ENCODE results near the gene CCDC83. TPM values are rescaled to one million over a fixed set of nuclear protein-coding genes. Genes with fewer than 3 reads are reported as not detected.

The CCDC83 gene
- total RNA-seq, 1 experiment from 2014 or later, result not detected

DNA sequence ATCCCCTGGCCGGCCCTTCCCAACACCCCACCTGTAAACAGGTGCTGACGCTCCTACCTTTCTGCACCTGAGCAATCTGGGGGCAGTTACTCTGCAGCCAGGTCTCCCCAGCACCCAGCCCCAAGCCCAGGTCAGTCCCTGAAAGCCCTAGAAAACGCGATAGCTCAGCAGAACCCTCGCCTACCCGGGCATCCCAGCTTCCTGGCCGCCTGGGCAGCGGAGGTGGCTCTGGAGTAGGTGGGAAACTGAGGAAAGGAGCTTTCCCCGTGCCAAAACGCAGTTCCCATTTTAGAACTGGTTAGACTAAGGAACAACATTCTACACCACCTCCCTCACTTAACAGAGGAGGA, 44.7 kb upstream of the CCDC83 start:
- H3K4me1 Mint-ChIP-seq (ENCODE audit: low read depth, unreplicated experiment), result peaks cover 54% of the 10 kb centered on the region

DNA sequence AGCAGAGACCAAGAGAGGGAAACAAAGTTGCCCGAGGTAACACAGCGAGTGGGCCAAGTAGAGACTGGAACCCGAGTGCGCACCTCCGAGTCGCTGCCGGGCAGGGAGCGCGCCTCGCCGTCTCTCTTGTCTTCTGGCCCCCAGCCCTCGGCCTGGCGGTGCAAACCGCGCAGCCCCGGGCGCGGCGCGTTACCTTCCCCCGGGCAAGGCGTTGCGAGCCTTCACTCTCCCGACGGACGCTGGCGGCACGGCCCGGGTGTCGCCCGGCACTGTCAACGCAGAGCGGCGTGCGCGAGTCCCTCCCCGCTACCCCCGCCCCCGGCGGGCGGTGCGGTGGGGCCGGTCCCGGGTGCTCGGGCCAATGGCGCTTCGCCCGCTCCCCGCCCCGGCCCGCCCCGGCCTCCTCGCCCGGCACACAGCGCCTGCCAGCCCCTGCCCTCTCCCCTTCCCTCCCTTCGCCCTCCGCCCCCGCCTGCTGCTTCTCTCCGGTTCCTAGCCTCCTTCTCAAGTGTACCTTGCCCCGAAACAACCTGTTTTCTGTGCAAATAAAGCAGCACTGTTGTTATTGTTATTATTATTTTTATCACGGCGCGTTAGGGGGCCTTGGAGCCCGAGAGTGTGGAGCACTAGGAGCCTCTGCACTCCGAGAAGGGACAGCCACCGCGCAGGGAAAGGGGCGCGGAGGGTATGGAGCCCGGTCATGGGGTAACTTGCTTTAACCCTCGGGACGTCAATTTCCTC, 44.1 kb upstream of the CCDC83 start, which contains the start of gene SYTL2:
Gene SYTL2, minus strand, starts transcription at position 271 of the 741 bp plus-strand sequence. CDS start 53,416 bp downstream, outside the sequence.
- H3K4me1 ChIP-seq, result peaks cover 29% of the 10 kb centered on the region
- DNase-seq, result peak; percentile 84 to 93
- TF ChIP-seq, protein P1, sequence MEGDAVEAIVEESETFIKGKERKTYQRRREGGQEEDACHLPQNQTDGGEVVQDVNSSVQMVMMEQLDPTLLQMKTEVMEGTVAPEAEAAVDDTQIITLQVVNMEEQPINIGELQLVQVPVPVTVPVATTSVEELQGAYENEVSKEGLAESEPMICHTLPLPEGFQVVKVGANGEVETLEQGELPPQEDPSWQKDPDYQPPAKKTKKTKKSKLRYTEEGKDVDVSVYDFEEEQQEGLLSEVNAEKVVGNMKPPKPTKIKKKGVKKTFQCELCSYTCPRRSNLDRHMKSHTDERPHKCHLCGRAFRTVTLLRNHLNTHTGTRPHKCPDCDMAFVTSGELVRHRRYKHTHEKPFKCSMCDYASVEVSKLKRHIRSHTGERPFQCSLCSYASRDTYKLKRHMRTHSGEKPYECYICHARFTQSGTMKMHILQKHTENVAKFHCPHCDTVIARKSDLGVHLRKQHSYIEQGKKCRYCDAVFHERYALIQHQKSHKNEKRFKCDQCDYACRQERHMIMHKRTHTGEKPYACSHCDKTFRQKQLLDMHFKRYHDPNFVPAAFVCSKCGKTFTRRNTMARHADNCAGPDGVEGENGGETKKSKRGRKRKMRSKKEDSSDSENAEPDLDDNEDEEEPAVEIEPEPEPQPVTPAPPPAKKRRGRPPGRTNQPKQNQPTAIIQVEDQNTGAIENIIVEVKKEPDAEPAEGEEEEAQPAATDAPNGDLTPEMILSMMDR (IDR thresholded peaks at IDR 0.05; ENCODE audit: insufficient read depth in 1 of 2, low read depth in 1 of 2, low read length in 1 of 2, severe bottlenecking in 1 of 2, unreplicated experiment in 1 of 2), result peak in 1 of 2 experiments; percentile 33
- no peaks in the 10 kb centered on the region for H3K36me3 ChIP-seq (ENCODE audit: control insufficient read depth, insufficient read depth, low read length)
- no peaks in the 10 kb centered on the region for H3K27me3 ChIP-seq (replicated peaks; ENCODE audit: control insufficient read depth, insufficient read depth, low read length)
- CTCF ChIA-PET, result interaction anchor here (2.4 to 3.4 kb wide), 2 partner anchors 16 to 44 kb away, joined by 11 to 46 read pairs; partner anchors contain the start of gene CCDC83
- no peaks in the 10 kb centered on the region for H3K36me3 Mint-ChIP-seq (ENCODE audit: insufficient read depth, unreplicated experiment)
- H3K4me3 Mint-ChIP-seq (ENCODE audit: unreplicated experiment), result peak within 1 kb of the TSS; percentile 80
- no peaks in the 10 kb centered on the region for H3K9me3 ChIP-seq
- H3K9me3 Mint-ChIP-seq (ENCODE audit: unreplicated experiment), result no peaks in the 10 kb centered on the region
- peak within 1 kb of the TSS; percentile 44 for H3K27ac Mint-ChIP-seq (ENCODE audit: unreplicated experiment)
- H3K4me3 ChIP-seq (ENCODE audit: low read depth, low read length), result peak within 1 kb of the TSS; percentile 91
- POLR2A ChIA-PET, result interaction anchor here (1.0 kb wide), 1 partner anchor 146 kb away, joined by 4 read pairs; the partner anchor contains the start of gene CREBZF
- BruUV-seq (replicated peaks), result no TSS peak
- no peaks in the 10 kb centered on the region for H3K27me3 Mint-ChIP-seq (ENCODE audit: insufficient read depth, unreplicated experiment)
- H3K4me1 Mint-ChIP-seq (ENCODE audit: low read depth, unreplicated experiment), result peaks cover 51% of the 10 kb centered on the region
- intact Hi-C loops (cut with micrococcal nuclease; ENCODE audit: unreplicated experiment), result loop anchor here (1.0 to 5.0 kb wide), 8 partner anchors 15 to 214 kb away; partner anchors contain the start of gene CCDC83

More for the DNA sequence above, 44.7 kb upstream of the CCDC83 start:
- TSS peak; percentile 23 for BruUV-seq (replicated peaks)
- H3K4me1 ChIP-seq, result peaks cover 29% of the 10 kb centered on the region
- ChIA-PET CTCF (interaction anchor here (0.6 to 3.4 kb wide), 9 partner anchors 12 to 420 kb away, joined by 3 to 46 read pairs (median 6); partner anchors contain the start of genes CCDC83 and CCDC89), POLR2A (interaction anchor here (1.0 to 1.6 kb wide), 2 partner anchors 15 to 145 kb away, joined by 4 to 5 read pairs; partner anchors contain the start of gene CREBZF)
- intact Hi-C loops (cut with micrococcal nuclease; ENCODE audit: unreplicated experiment), result loop anchor here (1.0 to 5.0 kb wide), 7 partner anchors 16 to 213 kb away; partner anchors contain the start of gene CCDC83
- no peaks in the 10 kb centered on the region for H3K36me3 ChIP-seq (ENCODE audit: control insufficient read depth, insufficient read depth, low read length)
- H3K27me3 Mint-ChIP-seq (ENCODE audit: insufficient read depth, unreplicated experiment), result no peaks in the 10 kb centered on the region
- no peaks in the 10 kb centered on the region for H3K9me3 ChIP-seq
- H3K9me3 Mint-ChIP-seq (ENCODE audit: unreplicated experiment), result no peaks in the 10 kb centered on the region
- peak overlapping the region; percentile 80 for H3K4me3 Mint-ChIP-seq (ENCODE audit: unreplicated experiment)
- peak overlapping the region; percentile 91 for H3K4me3 ChIP-seq (ENCODE audit: low read depth, low read length)
- H3K27me3 ChIP-seq (replicated peaks; ENCODE audit: control insufficient read depth, insufficient read depth, low read length), result no peaks in the 10 kb centered on the region
- H3K36me3 Mint-ChIP-seq (ENCODE audit: insufficient read depth, unreplicated experiment), result no peaks in the 10 kb centered on the region
- H3K27ac Mint-ChIP-seq (ENCODE audit: unreplicated experiment), result peak overlapping the region; percentile 44
- TF ChIP-seq, protein P1 (IDR thresholded peaks at IDR 0.05; ENCODE audit: insufficient read depth in 1 of 2, low read depth in 1 of 2, low read length in 1 of 2, severe bottlenecking in 1 of 2, unreplicated experiment in 1 of 2), result no peak
- peak in 1 of 2 experiments; percentile 46 for DNase-seq

DNA sequence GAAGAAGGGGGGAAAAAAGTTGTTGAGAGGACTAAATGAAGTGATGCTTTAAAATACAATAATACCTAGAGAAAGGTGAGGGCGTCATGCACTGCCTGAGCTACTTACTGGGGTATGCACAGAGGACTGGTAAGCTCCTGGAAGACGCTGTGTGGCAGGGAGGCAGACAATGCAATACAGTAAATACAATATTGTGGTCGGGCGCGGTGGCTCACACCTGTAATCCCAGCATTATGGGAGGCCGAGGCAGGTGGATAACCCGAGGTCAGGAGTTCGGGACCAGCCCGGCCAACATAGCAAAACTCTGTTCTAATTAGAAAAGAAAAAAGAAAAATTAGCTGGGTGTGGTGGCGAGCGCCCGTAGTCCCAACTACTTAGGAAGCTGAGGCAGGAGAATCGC, 43.6 kb upstream of the CCDC83 start:
- Mint-ChIP-seq H3K36me3 (ENCODE audit: insufficient read depth, unreplicated experiment) (no peaks in the 10 kb centered on the region), H3K27me3 (ENCODE audit: insufficient read depth, unreplicated experiment) (no peaks in the 10 kb centered on the region), H3K27ac (ENCODE audit: unreplicated experiment) (peak overlapping the region; percentile 14), H3K4me1 (ENCODE audit: low read depth, unreplicated experiment) (peaks cover 46% of the 10 kb centered on the region), H3K9me3 (ENCODE audit: unreplicated experiment) (no peaks in the 10 kb centered on the region), H3K4me3 (ENCODE audit: unreplicated experiment) (peak overlapping the region; percentile 80)
- intact Hi-C loops (cut with micrococcal nuclease; ENCODE audit: unreplicated experiment), result loop anchor here (1.0 to 5.0 kb wide), 5 partner anchors 20 to 214 kb away; partner anchors contain the start of gene CCDC83
- H3K27me3 ChIP-seq (replicated peaks; ENCODE audit: control insufficient read depth, insufficient read depth, low read length), result no peaks in the 10 kb centered on the region
- H3K9me3 ChIP-seq, result no peaks in the 10 kb centered on the region
- H3K4me3 ChIP-seq (ENCODE audit: low read depth, low read length), result peak overlapping the region; percentile 91
- TF ChIP-seq, protein P1 (IDR thresholded peaks at IDR 0.05; ENCODE audit: insufficient read depth in 1 of 2, low read depth in 1 of 2, low read length in 1 of 2, severe bottlenecking in 1 of 2, unreplicated experiment in 1 of 2), result no peak
- H3K36me3 ChIP-seq (ENCODE audit: control insufficient read depth, insufficient read depth, low read length), result no peaks in the 10 kb centered on the region
- H3K4me1 ChIP-seq, result peaks cover 29% of the 10 kb centered on the region
- POLR2A ChIA-PET, result no interaction called here
- CTCF ChIA-PET, result interaction anchor here (3.4 kb wide), 1 partner anchor 43 kb away, joined by 11 read pairs; the partner anchor contains the start of gene CCDC83
- no TSS peak for BruUV-seq (replicated peaks)
- DNase-seq, result no peak

Measured in Caco-2 (cell line).